A549 (cell line): ENCODE data around the gene KCNIP3. TPM values are rescaled to one million over a fixed set of nuclear protein-coding genes. Genes with fewer than 3 reads are reported as not detected.

ENCODE experiments used
- ATAC-seq, 2 experiments: fragments of 200-7000 bp in 1 of 2; fragments of >200 bp in 1 of 2; cut with Nextera tagmentation in 1 of 2; cut with Tn5 transposase in 1 of 2; 3 replicates each; pipeline versions ENCODE4 v1.8.0 to v1.9.1; 2018 to 2020; ENCODE audit warnings: mild to moderate bottlenecking in 1 of 2, moderate library complexity in 1 of 2
- CTCF ChIA-PET: fragments of 300-600 bp; sonication (Branson Sonifier 250); formaldehyde crosslinking; extraction: SDS; loops from one replicate; lab custom pipeline; 2021; ENCODE audit warnings: antibody characterized with exemption, inconsistent platforms; lab: Yijun Ruan, JAX
- POLR2A ChIA-PET: fragments of 350-600 bp; formaldehyde crosslinking; extraction: SDS; loops from one replicate; lab custom pipeline; 2021; ENCODE audit warnings: antibody characterized with exemption, inconsistent platforms; lab: Yijun Ruan, JAX
- DNase-seq, 2 experiments: peaks; one replicate each; pipeline versions ENCODE4 v3.0.0 to v3.0.0-alpha.2; 2011 to 2016; ENCODE audit warnings: low read depth in 1 of 2, low spot score in 1 of 2
- FAIRE-seq: peaks from 2 replicates; lab custom pipeline; 2011; peaks lifted over from hg19 to GRCh38; lab: Jason Lieb, UNC
- H3K27ac ChIP-seq, 2 experiments: fragments of >200 bp; sonication (Bioruptor Twin); formaldehyde crosslinking; 3 replicates each; pipeline ENCODE4 v1.5.1; 2016 to 2017
- H3K4me1 ChIP-seq: fragments of >200 bp; sonication (Bioruptor Twin); formaldehyde crosslinking; 3 replicates; pipeline ENCODE4 v1.6.1; 2016
- H3K4me2 ChIP-seq: fragments of >200 bp; sonication (Bioruptor Twin); formaldehyde crosslinking; 3 replicates; pipeline ENCODE4 v1.6.1; 2016
- H3K4me3 ChIP-seq: fragments of >200 bp; sonication (Bioruptor Twin); formaldehyde crosslinking; 3 replicates; pipeline ENCODE4 v1.5.1; 2016
- H3K9me3 ChIP-seq: fragments of >200 bp; sonication (Bioruptor Twin); formaldehyde crosslinking; 3 replicates; pipeline ENCODE4 v1.6.1; 2016
- EHF ChIP-seq: fragments of 250-450 bp; sonication (Bioruptor Pico); IDR thresholded peaks from 2 replicates; pipeline ENCODE4 v1.5.0; 2020; ENCODE audit warnings: mild to moderate bottlenecking
- FOSL2 ChIP-seq, 2 experiments: fragments of 450-650 bp in 1 of 2; fragments of >200 bp in 1 of 2; sonication (Bioruptor Twin) in 1 of 2; formaldehyde crosslinking; IDR thresholded peaks; 2 replicates each; pipeline versions ENCODE4 v1.5.0 to v1.6.1; 2016 to 2020; ENCODE audit warnings: mild to moderate bottlenecking in 1 of 2, moderate library complexity in 1 of 2
- HOXA7 ChIP-seq: fragments of 250-450 bp; sonication (Bioruptor Pico); IDR thresholded peaks from 2 replicates; pipeline ENCODE4 v1.5.0; 2020; ENCODE audit warnings: mild to moderate bottlenecking, moderate library complexity
- HOXB13 ChIP-seq: fragments of 250-450 bp; sonication (Bioruptor Pico); IDR thresholded peaks from 2 replicates; pipeline ENCODE4 v1.5.0; 2020; ENCODE audit warnings: low read depth, mild to moderate bottlenecking, moderate library complexity
- JUNB ChIP-seq: fragments of >200 bp; sonication (Bioruptor Twin); formaldehyde crosslinking; IDR thresholded peaks from 2 replicates; pipeline ENCODE4 v1.6.1; 2016
- KDM5A ChIP-seq: fragments of 200-600 bp; sonication (generic); IDR thresholded peaks from 2 replicates; pipeline ENCODE4 v1.6.1; 2016; ENCODE audit warnings: antibody characterized with exemption, mild to moderate bottlenecking
- NPAS2 ChIP-seq: fragments of 250-450 bp; sonication (Bioruptor Pico); IDR thresholded peaks from 2 replicates; pipeline ENCODE4 v1.8.0; 2022; ENCODE audit warnings: mild to moderate bottlenecking, moderate library complexity, borderline replicate concordance
- POLR2A ChIP-seq: IDR thresholded peaks from 2 replicates; pipeline ENCODE4 v1.6.1; 2012; ENCODE audit warnings: mild to moderate bottlenecking, low read length
- REST ChIP-seq: fragments of 200-600 bp; sonication (generic); IDR thresholded peaks from 2 replicates; pipeline ENCODE4 v1.6.1; 2016; ENCODE audit warnings: antibody characterized with exemption, mild to moderate bottlenecking, moderate library complexity
- TP53 ChIP-seq: fragments of 250-450 bp; sonication (Bioruptor Pico); IDR thresholded peaks from 2 replicates; pipeline ENCODE4 v1.5.0; 2021; ENCODE audit warnings: mild to moderate bottlenecking, moderate library complexity
- USF2 ChIP-seq: fragments of 450-650 bp; IDR thresholded peaks from 2 replicates; pipeline ENCODE4 v1.6.1; 2014; ENCODE audit warnings: antibody characterized with exemption
- ZFP36 ChIP-seq: fragments of 450-650 bp; IDR thresholded peaks from 2 replicates; pipeline ENCODE4 v1.6.1; 2014; ENCODE audit warnings: borderline replicate concordance; ENCODE audit not compliant: partially characterized antibody
- WGBS: methylation state at CpG from one replicate; pipeline ENCODE4 v1.1.6; 2017; ENCODE audit errors: missing lambda C conversion rate; 5-methylcytosine and 5-hydroxymethylcytosine counted together
- polyA plus RNA-seq, 4 experiments: library from polyadenylated mRNA; depleted of rRNA in 3 of 4; stranded (reverse); fragments of >200 nt; fragmentation: RNase III in 1 of 4; extraction: RNeasy Plus Mini Kit Qiagen cat#74134 plus additional on column Dnase treatment in 1 of 4; gene quantifications; 2 replicates in 3 of 4; 3 replicates in 1 of 4; pipeline ENCODE4 v1.2.3, GENCODE V29; 2011 to 2017
- TF ChIP-seq, protein P1 (sequence below): fragments of 250-450 bp; sonication (Bioruptor Pico); IDR thresholded peaks from 2 replicates; pipeline ENCODE4 v1.5.0; 2020; ENCODE audit warnings: low read depth, mild to moderate bottlenecking, moderate library complexity
- TF ChIP-seq, protein P2 (sequence below): IDR thresholded peaks from 2 replicates; pipeline ENCODE4 v1.6.1; 2012
- TF ChIP-seq, protein P3 (sequence below): IDR thresholded peaks from 2 replicates; pipeline ENCODE4 v1.6.1; 2012; ENCODE audit warnings: low read depth, borderline replicate concordance

KCNIP3 gene
- polyA plus RNA-seq, 2 of the 4 experiments (the other 2 are of a cell fraction): 0.13 to 0.84 TPM

GRCh38 chr2:95301186-95301585 is 4.0 kb downstream of the KCNIP3 start:
- Histone ChIP-seq H3K27ac (no peak overlapping the region), H3K9me3 (no peaks in the 10 kb centered on the region; the same call in 2 of the 3 replicates), H3K4me3 (no peak overlapping the region), H3K4me1 (no peaks in the 10 kb centered on the region), H3K4me2 (no peak overlapping the region)
- ChIA-PET CTCF (interaction anchor here (1.4 to 2.2 kb wide), 3 partner anchors 12 to 44 kb away, joined by 4 to 5 read pairs (median 4); no protein-coding TSS in a partner anchor), POLR2A (no interaction called here)
- no peak for ATAC-seq
- DNase-seq: no peak
- WGBS: no CpG with 5 or more reads among the region's 4 CpGs
- no peak for FAIRE-seq
- no peak for TF ChIP-seq NPAS2
- TF ChIP-seq HOXB13 (CRISPR knock-in tag): no peak
- TF ChIP-seq HOXA7 (CRISPR knock-in tag): no peak
- no peak for TF ChIP-seq FOSL2 (IDR thresholded peaks at IDR 0.05)
- TF ChIP-seq FOSL2 (CRISPR knock-in tag; IDR thresholded peaks at IDR 0.05): no peak
- TF ChIP-seq REST: no peak
- TF ChIP-seq JUNB: no peak
- TF ChIP-seq TP53 (CRISPR knock-in tag): no peak
- TF ChIP-seq, protein P1, sequence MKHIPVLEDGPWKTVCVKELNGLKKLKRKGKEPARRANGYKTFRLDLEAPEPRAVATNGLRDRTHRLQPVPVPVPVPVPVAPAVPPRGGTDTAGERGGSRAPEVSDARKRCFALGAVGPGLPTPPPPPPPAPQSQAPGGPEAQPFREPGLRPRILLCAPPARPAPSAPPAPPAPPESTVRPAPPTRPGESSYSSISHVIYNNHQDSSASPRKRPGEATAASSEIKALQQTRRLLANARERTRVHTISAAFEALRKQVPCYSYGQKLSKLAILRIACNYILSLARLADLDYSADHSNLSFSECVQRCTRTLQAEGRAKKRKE (CRISPR knock-in tag): no peak
- TF ChIP-seq EHF: no peak
- no peak for TF ChIP-seq POLR2A
- TF ChIP-seq, protein P2, sequence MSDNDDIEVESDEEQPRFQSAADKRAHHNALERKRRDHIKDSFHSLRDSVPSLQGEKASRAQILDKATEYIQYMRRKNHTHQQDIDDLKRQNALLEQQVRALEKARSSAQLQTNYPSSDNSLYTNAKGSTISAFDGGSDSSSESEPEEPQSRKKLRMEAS: no peak
- TF ChIP-seq ZFP36: no peak

DNA sequence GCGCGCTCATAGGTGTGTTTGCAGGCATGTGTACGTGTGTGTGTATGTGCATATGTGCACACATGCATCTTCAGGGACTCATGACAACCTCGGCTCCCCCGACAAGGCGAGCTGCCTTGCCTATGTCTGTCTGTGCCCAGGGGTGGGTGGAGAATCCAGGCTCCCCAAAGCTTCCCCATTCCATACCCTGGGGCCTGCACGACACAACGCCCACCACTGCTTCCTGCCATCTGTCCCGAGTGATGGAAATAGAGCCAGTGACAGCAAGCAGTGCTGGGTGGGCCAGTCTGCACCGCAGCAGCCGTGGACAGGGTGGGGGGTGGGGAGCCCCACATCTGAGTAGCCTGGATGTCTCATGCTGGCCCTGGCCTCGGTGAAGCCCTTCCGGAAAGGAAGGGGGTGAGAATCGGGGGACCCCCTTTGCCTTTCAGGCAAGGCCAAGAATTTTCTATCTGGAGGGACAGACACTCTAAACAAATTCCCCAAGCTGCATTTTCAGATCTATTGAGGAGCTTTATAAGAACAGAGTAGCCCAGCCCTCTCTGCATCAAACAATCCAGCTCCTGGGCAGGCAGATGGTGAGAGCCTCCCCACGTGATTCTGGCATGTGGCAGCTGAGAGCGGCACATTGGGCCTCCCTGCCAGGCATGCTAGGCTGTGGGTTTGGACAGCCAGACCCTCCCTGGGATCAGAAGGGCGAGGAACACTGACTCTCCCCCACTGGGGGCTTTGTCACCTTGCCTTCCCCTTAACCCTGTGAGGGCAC is 4.9 kb downstream of the KCNIP3 start:
- no peak for FAIRE-seq
- no peak overlapping the region for H3K4me3 ChIP-seq
- H3K9me3 ChIP-seq: no peaks in the 10 kb centered on the region
- H3K27ac ChIP-seq: no peak overlapping the region
- ChIA-PET CTCF (interaction anchor here (1.4 kb wide), 1 partner anchor 15 kb away, joined by 4 read pairs; no protein-coding TSS in a partner anchor), POLR2A (no interaction called here)
- H3K4me2 ChIP-seq: no peak overlapping the region
- WGBS: 51% methylated on average over 15 of the region's 17 CpGs
- DNase-seq: no peak
- TF ChIP-seq JUNB (no peak), KDM5A (no peak), USF2 (no peak)
- TF ChIP-seq, protein P3, sequence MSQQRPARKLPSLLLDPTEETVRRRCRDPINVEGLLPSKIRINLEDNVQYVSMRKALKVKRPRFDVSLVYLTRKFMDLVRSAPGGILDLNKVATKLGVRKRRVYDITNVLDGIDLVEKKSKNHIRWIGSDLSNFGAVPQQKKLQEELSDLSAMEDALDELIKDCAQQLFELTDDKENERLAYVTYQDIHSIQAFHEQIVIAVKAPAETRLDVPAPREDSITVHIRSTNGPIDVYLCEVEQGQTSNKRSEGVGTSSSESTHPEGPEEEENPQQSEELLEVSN: no peak
- ATAC-seq: no peak
- H3K4me1 ChIP-seq: no peaks in the 10 kb centered on the region
